ENCODE data around the gene PAGE4. TPM values are rescaled to one million over a fixed set of nuclear protein-coding genes. Genes with fewer than 3 reads are reported as not detected.
A peak's percentile ranks its signal among the peaks of the same experiment; 100 is the strongest.

PAGE4 gene
- not detected in 2 replicates for total RNA-seq (2014; rRNA removed; shearing (Covaris generic))

DNA sequence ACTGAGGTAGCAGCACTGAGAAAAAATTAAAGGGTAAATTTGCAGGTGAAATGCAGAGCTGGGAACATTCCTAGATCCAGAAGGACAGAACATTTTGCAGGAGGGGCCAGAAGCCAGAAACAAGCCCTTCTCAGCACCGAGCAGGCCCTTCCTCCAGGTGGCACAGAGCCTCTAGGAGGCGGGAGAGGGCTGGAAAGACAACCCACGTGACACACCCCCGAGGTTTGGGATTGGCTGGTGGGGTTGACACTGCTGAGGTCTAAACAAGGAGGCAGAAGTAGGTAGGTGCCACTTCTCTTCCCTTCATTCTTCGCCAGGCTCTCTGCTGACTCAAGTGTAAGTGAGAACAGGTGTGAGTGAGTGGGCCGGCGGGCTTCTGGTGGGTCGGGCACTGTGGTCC is at the start of gene PAGE4:
TSS of gene PAGE4 (plus strand) at position 288 of the 400 bp plus-strand sequence. CDS start 1,126 bp downstream, outside the sequence.
- no peak for DNase-seq (ENCODE audit: low spot score)

- no peak for DNase-seq (ENCODE audit: low spot score)
Observed at GRCh38 chrX:49784747-49785280, 44.3 kb upstream of the PAGE4 start.

DNA sequence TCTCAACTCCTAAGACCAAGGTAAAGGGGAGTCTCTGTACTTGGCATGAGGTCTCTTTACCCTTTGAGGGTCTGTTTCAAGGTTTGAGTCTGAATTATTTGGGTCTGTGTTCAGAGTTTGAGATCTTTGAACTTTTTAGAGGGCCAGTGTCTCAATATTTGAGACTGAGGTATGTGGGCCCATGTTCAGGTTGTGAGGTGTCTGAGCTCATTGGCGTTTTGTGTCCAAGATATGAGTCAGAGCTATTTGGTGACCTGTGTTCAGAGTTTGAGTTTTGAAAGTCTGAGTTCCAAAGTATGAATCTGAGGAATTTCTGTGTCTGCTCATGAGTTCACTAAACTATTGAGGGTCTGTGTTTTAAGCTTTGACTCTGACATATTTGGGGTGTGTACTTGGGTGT is 36.7 kb upstream of the PAGE4 start:
- no peak for DNase-seq (ENCODE audit: low spot score)

DNA sequence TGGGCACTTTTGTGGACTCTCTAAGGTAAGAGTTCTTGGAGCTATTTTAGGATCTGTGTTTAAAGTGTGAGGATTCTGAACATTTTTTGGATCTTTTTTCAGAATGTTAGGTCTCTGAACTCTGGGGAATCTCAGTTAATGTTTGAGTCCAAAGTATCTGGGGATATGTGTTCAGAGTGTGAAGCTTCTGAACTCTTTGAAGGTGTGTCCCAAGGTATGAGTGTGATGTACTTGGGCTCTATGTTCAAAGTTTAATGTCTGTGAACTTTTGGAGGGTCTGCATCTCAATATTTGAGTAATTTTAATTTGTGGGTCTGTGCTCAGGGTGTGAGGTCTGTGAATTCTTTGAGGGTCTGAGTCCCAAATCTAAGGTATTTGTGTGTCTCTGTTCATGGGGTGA is 35.4 kb upstream of the PAGE4 start:
- no peak for DNase-seq (ENCODE audit: low spot score)

DNA sequence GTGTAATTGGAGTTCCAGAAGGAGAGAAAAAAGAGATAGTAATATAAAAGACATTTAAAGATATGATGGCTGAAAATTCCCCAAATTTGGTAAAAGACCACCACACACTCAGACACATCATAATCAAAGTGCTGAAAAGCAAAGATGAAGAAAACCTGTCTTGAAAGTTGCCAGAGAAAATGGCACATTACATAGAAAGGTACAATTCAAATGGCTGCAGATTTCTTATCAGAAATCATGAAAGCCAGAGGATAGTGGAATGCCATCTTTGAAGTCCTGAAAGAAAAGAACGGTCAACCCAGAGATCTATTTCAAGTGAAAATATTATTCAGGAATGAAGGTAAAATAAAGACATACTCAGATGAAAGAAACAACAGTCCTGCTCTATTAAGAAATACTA is 29.3 kb upstream of the PAGE4 start:
- no peak for DNase-seq (ENCODE audit: low spot score)

DNA sequence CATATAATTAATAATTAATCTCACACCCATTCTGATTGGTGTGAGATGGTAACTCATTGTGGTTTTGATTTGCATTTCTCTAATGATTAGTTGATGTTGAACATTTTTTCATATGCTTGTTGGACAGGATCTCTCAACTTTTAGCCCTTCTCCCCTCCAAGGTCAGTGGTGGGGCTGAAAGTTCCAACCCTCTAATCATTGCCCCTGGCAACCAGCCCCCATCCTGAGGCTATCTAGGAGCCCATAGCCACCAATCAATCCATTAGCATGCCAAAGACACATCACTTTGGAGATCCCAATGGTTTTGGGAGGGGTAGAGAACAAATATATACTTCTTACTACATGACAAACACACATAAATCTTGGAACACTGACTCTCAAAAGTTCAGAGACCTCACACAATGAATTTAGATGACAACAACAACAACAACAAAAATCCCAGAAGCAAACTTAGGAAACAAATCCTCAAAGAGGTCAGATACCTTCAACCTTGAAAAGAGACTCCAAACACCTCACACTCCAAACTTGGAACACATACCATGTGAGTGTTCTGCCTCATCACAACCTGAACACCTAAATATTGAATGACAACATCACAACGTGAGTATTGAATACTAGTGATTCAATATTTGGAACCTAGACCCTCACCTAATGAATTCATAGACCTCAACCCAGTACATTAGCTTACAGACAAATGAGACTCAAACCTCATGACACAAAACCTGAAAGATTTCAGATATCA is 19.0 kb upstream of the PAGE4 start:
- no peak for DNase-seq (ENCODE audit: low spot score)

DNA sequence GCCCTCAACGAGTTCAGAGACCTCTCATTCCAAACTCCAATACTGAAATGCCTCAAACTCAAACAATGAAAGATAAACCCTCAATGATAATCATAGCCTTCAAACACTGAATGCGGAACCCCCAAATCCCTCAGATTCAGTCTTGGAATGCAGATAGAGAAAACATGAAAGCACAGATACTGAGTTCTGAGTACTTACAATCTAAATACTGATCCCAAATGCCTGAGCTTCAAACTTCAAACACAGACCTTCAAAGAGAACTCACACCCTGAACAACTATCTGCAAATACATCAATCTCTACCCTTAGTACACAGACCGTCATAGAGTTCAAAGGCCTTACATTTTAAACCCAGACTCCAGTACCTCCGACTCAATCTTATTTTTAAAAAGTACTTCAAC is 16.9 kb upstream of the PAGE4 start:
- no peak for DNase-seq (ENCODE audit: low spot score)

DNA sequence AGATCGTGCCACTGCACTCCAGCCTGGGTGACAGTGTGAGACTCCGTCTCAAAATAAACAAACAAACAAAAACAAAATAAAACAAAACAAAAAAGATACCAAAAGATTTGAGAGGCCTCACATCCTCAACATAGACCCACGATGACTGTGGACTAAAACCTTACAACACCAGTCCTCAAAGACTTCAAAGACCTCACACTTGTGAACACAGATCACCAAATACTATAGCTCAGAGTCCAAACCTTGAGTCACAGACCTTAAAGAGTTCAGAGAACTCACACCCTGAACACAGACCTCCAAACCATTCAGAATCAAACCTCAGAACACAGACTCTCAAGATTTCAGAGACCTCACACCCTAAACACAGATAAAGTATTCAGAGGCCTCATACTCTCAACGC is 12.7 kb upstream of the PAGE4 start:
- no peak for DNase-seq (ENCODE audit: low spot score)

- peak; percentile 20 for DNase-seq (ENCODE audit: low spot score)
Observed at GRCh38 chrX:49838374-49838773, 9.3 kb downstream of the PAGE4 start.

DNA sequence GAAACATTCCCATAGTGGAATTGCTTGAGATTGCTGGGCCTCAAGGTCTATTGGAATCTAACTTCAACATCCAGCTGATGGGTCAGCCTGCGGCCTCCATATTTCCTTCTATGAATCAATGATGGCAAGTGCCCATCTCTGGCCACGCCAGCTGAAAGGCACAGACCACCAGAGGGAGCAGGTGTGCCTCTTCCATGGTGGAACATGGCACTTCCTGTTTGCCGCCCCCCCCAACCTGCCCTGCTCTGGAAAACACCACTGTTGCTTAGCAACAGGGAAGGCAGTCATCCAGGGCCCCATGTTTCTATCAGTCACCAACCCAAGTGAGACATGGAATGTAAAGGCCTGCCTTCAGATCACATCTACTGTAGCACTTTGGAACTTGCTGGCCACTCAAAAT is 11.6 kb downstream of the PAGE4 start:
- DNase-seq (ENCODE audit: low spot score) = peak; percentile 65

GRCh38 chrX:49842621-49843020 is 13.5 kb downstream of the PAGE4 start:
- DNase-seq (ENCODE audit: low spot score) = no peak

- no peak for DNase-seq (ENCODE audit: low spot score)
Observed at GRCh38 chrX:49844611-49845010, 15.5 kb downstream of the PAGE4 start.

DNA sequence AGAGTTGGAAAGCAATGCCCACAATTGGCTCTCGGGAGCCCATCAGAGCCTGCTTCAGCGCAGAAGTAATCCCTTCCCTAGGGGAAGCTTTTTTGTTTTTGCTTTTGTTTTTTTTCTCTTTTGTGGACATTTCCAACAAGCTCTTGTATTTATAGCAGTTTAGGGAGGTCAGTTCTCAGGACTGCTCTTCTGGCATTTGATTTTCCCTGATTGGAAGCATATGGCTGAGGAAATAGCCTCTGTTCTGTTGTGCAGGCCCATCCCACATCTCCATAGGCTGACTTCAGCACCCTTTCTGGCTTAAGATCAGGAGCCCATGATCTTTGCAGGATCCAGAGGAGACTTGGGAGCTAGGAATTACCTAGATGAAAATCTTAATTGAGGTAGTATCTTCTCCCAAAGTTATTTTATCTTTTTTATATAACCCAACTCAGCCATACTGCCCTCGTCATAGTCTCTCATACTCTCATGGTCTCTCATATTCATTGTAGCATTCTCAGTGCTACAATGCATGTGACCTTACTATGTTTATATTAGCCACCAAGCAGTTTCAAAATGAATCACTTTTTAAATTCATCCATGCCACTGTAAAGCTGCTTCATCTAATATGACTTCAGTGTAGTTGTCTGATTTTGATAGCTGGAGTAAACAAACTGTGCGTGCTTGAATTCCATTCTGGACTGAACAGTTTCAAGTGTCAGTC is 16.7 kb downstream of the PAGE4 start:
- DNase-seq (ENCODE audit: low spot score) = no peak

- DNase-seq (ENCODE audit: low spot score) = no peak
Observed at GRCh38 chrX:49846522-49846921, 17.4 kb downstream of the PAGE4 start.

- no peak for DNase-seq (ENCODE audit: low spot score)
Observed at GRCh38 chrX:49848275-49848674, 19.2 kb downstream of the PAGE4 start.

GRCh38 chrX:49850028-49850427 is 20.9 kb downstream of the PAGE4 start:
- DNase-seq (ENCODE audit: low spot score) = no peak

DNA sequence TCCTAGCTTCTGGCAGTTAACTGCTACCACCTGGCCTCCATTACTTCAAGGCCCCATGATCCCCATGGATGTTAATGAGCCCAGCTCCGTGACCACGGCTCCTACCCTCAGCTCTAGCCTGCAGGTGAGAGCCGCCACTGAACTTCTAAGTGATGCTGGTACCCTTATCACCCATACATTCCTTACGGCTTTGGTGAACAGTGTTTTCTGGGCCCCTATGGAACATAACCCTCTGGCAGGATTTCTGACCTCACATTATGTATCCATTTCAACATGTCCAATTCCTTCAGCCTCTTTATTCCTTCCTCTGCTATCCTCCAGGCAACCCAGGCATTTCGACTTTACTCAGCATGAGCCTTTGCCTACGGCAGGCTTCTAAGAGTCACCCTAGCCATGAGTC is 24.6 kb downstream of the PAGE4 start:
- DNase-seq (ENCODE audit: low spot score) = no peak

GRCh38 chrX:49856819-49857218 is 27.7 kb downstream of the PAGE4 start:
- no peak for DNase-seq (ENCODE audit: low spot score)

DNA sequence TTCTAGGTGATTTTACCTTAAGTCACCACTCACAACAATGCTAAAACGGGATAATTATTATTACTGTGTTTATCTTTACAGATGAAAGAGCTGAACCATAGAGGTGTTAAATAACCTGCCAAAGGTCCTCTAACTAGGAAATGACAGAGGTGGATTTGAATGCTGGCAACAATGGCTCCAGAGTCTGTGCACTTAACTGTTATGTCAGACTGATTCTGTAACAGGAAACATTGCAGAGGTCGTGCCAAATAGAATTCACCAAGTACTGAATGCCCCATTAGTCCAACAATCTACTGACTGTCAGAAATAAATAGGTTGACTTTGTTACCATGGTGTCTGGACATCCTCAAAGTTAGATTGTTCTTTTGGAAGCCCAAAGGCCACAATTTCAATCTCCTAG is 29.2 kb downstream of the PAGE4 start:
- DNase-seq (ENCODE audit: low spot score) = no peak

DNA sequence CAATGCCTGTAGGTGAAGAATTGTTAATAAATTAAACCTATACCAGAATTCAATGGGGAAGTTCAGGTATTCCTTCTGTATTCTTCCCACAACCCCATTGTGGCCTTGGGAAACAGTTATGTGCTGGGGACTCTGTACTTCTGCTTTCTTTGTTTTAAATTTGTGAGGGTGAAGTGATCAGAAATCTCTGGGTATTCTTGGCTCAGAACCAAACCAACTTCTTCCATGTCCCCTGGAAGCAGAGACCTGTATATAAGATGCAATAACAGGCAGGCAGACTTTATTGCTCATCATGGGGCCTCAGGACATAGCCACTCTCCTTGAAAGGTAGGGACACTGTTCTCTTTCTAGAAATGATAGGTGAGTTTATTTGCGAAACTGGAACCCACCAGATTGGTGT is 30.4 kb downstream of the PAGE4 start:
- no peak for DNase-seq (ENCODE audit: low spot score)

DNA sequence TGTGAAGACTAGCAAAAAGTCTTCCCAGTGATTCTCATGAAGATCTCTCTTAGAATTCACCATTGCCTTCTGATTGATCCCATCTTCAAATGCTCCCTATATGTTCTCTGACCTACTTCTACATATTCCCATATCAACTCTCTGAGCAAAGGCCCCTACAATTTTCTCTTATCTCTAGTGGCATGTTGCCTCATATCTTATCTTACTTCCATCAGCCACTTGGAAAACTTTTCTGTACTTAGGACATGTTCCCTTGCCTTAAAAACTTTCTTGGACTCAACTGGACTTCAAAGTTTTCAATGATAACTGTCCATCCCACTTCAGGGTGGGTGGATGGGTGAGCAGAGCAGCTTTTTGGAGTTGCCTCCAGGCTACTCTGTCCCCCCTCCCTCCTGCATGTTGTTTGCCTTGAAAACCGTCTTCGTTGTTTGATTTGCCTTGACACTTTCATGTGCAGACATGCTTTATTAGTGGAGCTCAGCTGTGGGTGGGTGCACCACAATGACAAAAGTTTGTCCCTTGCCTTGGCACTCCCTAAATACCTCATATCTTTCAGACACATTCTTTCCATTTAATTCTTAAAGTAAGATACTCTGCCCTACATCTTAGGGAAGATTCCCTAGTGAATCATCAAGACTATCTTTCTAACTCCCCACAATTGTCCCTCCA is 31.9 kb downstream of the PAGE4 start:
- DNase-seq (ENCODE audit: low spot score) = no peak

GRCh38 chrX:49862093-49862492 is 33.0 kb downstream of the PAGE4 start:
- DNase-seq (ENCODE audit: low spot score) = no peak

- no peak for DNase-seq (ENCODE audit: low spot score)
Observed at GRCh38 chrX:49868739-49869138, 39.6 kb downstream of the PAGE4 start.
